Measurements from ENCODE around the gene HS1BP3. TPM values are rescaled to one million over a fixed set of nuclear protein-coding genes. Genes with fewer than 3 reads are reported as not detected.

Gene HS1BP3
- total RNA-seq, 1 donor from 2014 or later: 22.1 TPM

- H3K4me3 Mint-ChIP-seq: no peak overlapping the region
- no peaks in the 10 kb centered on the region for H3K9me3 Mint-ChIP-seq
- DNase-seq (ENCODE audit: extremely low spot score, unreplicated experiment): no peak
- peak overlapping the region; percentile 84 for H3K27ac Mint-ChIP-seq
- no peak for TF ChIP-seq CTCF (conservative IDR thresholded peaks at IDR 0.05)
- H3K27me3 Mint-ChIP-seq: no peaks in the 10 kb centered on the region
- peaks cover 3% of the 10 kb centered on the region for H3K36me3 Mint-ChIP-seq
- H3K4me1 Mint-ChIP-seq (ENCODE audit: unreplicated experiment): peaks cover 17% of the 10 kb centered on the region
Measured at GRCh38 chr2:20633794-20634506, 16.9 kb downstream of the HS1BP3 start.

GRCh38 chr2:20633001-20633400 is 17.9 kb downstream of the HS1BP3 start:
- Mint-ChIP-seq H3K4me3 (no peak overlapping the region), H3K27ac (no peak overlapping the region), H3K9me3 (no peaks in the 10 kb centered on the region), H3K4me1 (ENCODE audit: unreplicated experiment) (peaks cover 17% of the 10 kb centered on the region), H3K36me3 (peaks cover 3% of the 10 kb centered on the region), H3K27me3 (no peaks in the 10 kb centered on the region)
- DNase-seq (ENCODE audit: extremely low spot score, unreplicated experiment): no peak
- no peak for TF ChIP-seq CTCF (conservative IDR thresholded peaks at IDR 0.05)

GRCh38 chr2:20632446-20632990 is 18.4 kb downstream of the HS1BP3 start:
- no peak for DNase-seq (ENCODE audit: extremely low spot score, unreplicated experiment)
- no peak overlapping the region for H3K4me3 Mint-ChIP-seq
- H3K9me3 Mint-ChIP-seq: no peaks in the 10 kb centered on the region
- peaks cover 3% of the 10 kb centered on the region for H3K36me3 Mint-ChIP-seq
- no peaks in the 10 kb centered on the region for H3K27me3 Mint-ChIP-seq
- no peak for TF ChIP-seq CTCF (conservative IDR thresholded peaks at IDR 0.05)
- H3K27ac Mint-ChIP-seq: no peak overlapping the region
- peaks cover 18% of the 10 kb centered on the region for H3K4me1 Mint-ChIP-seq (ENCODE audit: unreplicated experiment)

GRCh38 chr2:20631617-20632307 is 19.1 kb downstream of the HS1BP3 start:
- no peak overlapping the region for H3K4me3 Mint-ChIP-seq
- peak overlapping the region; percentile 49 for H3K27ac Mint-ChIP-seq
- DNase-seq (ENCODE audit: extremely low spot score, unreplicated experiment): no peak
- no peaks in the 10 kb centered on the region for H3K27me3 Mint-ChIP-seq
- peaks cover 21% of the 10 kb centered on the region for H3K4me1 Mint-ChIP-seq (ENCODE audit: unreplicated experiment)
- TF ChIP-seq CTCF (conservative IDR thresholded peaks at IDR 0.05): no peak
- H3K9me3 Mint-ChIP-seq: no peaks in the 10 kb centered on the region
- peaks cover 3% of the 10 kb centered on the region for H3K36me3 Mint-ChIP-seq

GRCh38 chr2:20630967-20631366 is 19.9 kb downstream of the HS1BP3 start:
- no peak for DNase-seq (ENCODE audit: extremely low spot score, unreplicated experiment)
- Mint-ChIP-seq H3K27me3 (no peaks in the 10 kb centered on the region), H3K36me3 (peaks cover 3% of the 10 kb centered on the region), H3K4me1 (ENCODE audit: unreplicated experiment) (peaks cover 28% of the 10 kb centered on the region), H3K9me3 (no peaks in the 10 kb centered on the region), H3K4me3 (no peak overlapping the region), H3K27ac (no peak overlapping the region)
- no peak for TF ChIP-seq CTCF (conservative IDR thresholded peaks at IDR 0.05)

Measured in type B pancreatic cell (in vitro differentiated cells).